Activated CD8-positive, alpha-beta T cell treated with anti-CD3 and anti-CD28 coated beads for 36 hours (primary cell): ENCODE measurements around the gene DUSP21. TPM values are rescaled to one million over a fixed set of nuclear protein-coding genes. Genes with fewer than 3 reads are reported as not detected.

ENCODE experiments used
- ATAC-seq: fragments of 200-7000 bp; cut with Tn5 transposase; one replicate; pipeline ENCODE4 v1.10.0; 2021; ENCODE audit warnings: mild to moderate bottlenecking, moderate library complexity
- CTCF ChIA-PET: fragments of 350-600 bp; sonication (Branson Sonifier 250); formaldehyde crosslinking; loops from one replicate; lab custom pipeline; 2021; ENCODE audit warnings: antibody characterized with exemption; lab: Charles Lee
- POLR2A ChIA-PET: fragments of 350-600 bp; sonication (Branson Sonifier 250); formaldehyde crosslinking; loops from one replicate; lab custom pipeline; 2021; ENCODE audit warnings: antibody characterized with exemption; lab: Charles Lee
- DNase-seq: peaks from one replicate; pipeline ENCODE4 v3.0.0-alpha.2; 2020
- H3K27ac Mint-ChIP-seq: one replicate; pipeline ENCODE4 v1.8.0; 2021; ENCODE audit warnings: mild to moderate bottlenecking, mixed read lengths
- H3K27me3 Mint-ChIP-seq: one replicate; pipeline ENCODE4 v1.8.0; 2021; ENCODE audit warnings: mixed read lengths
- H3K36me3 Mint-ChIP-seq: one replicate; pipeline ENCODE4 v1.8.0; 2021; ENCODE audit warnings: low read depth, mixed read lengths
- H3K4me1 Mint-ChIP-seq: one replicate; pipeline ENCODE4 v1.8.0; 2021; ENCODE audit warnings: low read depth, mixed read lengths
- H3K4me3 Mint-ChIP-seq: one replicate; pipeline ENCODE4 v1.8.0; 2021; ENCODE audit warnings: mild to moderate bottlenecking, moderate library complexity, mixed read lengths
- H3K9me3 Mint-ChIP-seq: one replicate; pipeline ENCODE4 v1.8.0; 2021; ENCODE audit warnings: mixed read lengths
- intact Hi-C: fragments of 100-400 bp; cut with micrococcal nuclease; formaldehyde crosslinking; loops from one replicate; pipeline ENCODE4 v1.10.0; 2022
- total RNA-seq, 2 experiments: library from RNA; stranded (reverse); gene quantifications; one replicate each; pipeline ENCODE4 v1.2.3, GENCODE V29; 2021
- TF ChIP-seq, protein P1 (sequence below): fragments of 200-600 bp; IDR thresholded peaks from one replicate; pipeline ENCODE4 v1.8.0; 2022; ENCODE audit warnings: antibody characterized with exemption, mild to moderate bottlenecking

The DUSP21 gene
- not detected for total RNA-seq

DNA sequence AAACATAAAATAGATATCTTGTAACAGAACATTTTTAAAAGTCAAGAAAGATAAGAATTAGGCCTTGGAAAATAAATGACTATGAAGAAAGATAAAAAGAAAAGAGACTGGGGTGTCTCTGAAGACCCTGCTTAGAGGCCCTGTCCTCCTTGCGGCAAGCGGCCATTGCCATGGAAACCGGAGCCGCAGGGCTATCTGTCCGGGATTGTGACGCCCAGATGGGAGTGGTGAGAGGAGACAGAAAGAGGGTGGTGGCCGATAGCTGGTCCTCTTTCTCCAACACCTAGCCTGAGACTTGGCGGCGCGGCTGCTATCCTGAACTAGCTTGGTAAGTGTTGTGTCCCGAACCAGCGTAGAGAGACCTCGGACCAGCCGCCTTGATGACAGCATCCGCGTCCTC is at the start of gene DUSP21:
TSS of gene DUSP21 (plus strand) at position 269 of the 400 bp plus-strand sequence. CDS start at position 381, 112 bp downstream.
- CTCF ChIA-PET: no interaction called here
- no peaks in the 10 kb centered on the region for H3K36me3 Mint-ChIP-seq

GRCh38 chrX:44795945-44796450 is 47.8 kb upstream of the DUSP21 start:
- Mint-ChIP-seq H3K4me1 (no peaks in the 10 kb centered on the region), H3K4me3 (no peak overlapping the region), H3K36me3 (no peaks in the 10 kb centered on the region), H3K27ac (no peak overlapping the region), H3K27me3 (no peaks in the 10 kb centered on the region), H3K9me3 (no peaks in the 10 kb centered on the region)
- DNase-seq: no peak
- POLR2A ChIA-PET: no interaction called here
- TF ChIP-seq, protein P1, sequence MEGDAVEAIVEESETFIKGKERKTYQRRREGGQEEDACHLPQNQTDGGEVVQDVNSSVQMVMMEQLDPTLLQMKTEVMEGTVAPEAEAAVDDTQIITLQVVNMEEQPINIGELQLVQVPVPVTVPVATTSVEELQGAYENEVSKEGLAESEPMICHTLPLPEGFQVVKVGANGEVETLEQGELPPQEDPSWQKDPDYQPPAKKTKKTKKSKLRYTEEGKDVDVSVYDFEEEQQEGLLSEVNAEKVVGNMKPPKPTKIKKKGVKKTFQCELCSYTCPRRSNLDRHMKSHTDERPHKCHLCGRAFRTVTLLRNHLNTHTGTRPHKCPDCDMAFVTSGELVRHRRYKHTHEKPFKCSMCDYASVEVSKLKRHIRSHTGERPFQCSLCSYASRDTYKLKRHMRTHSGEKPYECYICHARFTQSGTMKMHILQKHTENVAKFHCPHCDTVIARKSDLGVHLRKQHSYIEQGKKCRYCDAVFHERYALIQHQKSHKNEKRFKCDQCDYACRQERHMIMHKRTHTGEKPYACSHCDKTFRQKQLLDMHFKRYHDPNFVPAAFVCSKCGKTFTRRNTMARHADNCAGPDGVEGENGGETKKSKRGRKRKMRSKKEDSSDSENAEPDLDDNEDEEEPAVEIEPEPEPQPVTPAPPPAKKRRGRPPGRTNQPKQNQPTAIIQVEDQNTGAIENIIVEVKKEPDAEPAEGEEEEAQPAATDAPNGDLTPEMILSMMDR: no peak
- CTCF ChIA-PET: no interaction called here
- ATAC-seq: no peak
- intact Hi-C loops: no loop called here

More for the DNA sequence above, at the start of gene DUSP21:
- no peak within 1 kb of the TSS for H3K4me3 Mint-ChIP-seq
- DNase-seq (no peak), ATAC-seq (no peak)
- intact Hi-C loops: no loop called here
- H3K9me3 Mint-ChIP-seq: no peaks in the 10 kb centered on the region
- no peak within 1 kb of the TSS for H3K27ac Mint-ChIP-seq
- H3K4me1 Mint-ChIP-seq: no peaks in the 10 kb centered on the region
- TF ChIP-seq, protein P1: no peak
- POLR2A ChIA-PET: no interaction called here
- H3K27me3 Mint-ChIP-seq: no peaks in the 10 kb centered on the region

GRCh38 chrX:44802613-44803012 is 41.2 kb upstream of the DUSP21 start:
- TF ChIP-seq, protein P1: no peak
- H3K27ac Mint-ChIP-seq: no peak overlapping the region
- H3K36me3 Mint-ChIP-seq: no peaks in the 10 kb centered on the region
- H3K4me3 Mint-ChIP-seq: no peak overlapping the region
- no peak for ATAC-seq
- ChIA-PET CTCF (no interaction called here), POLR2A (no interaction called here)
- H3K27me3 Mint-ChIP-seq: no peaks in the 10 kb centered on the region
- DNase-seq: no peak
- H3K4me1 Mint-ChIP-seq: no peaks in the 10 kb centered on the region
- H3K9me3 Mint-ChIP-seq: no peaks in the 10 kb centered on the region
- intact Hi-C loops: no loop called here

DNA sequence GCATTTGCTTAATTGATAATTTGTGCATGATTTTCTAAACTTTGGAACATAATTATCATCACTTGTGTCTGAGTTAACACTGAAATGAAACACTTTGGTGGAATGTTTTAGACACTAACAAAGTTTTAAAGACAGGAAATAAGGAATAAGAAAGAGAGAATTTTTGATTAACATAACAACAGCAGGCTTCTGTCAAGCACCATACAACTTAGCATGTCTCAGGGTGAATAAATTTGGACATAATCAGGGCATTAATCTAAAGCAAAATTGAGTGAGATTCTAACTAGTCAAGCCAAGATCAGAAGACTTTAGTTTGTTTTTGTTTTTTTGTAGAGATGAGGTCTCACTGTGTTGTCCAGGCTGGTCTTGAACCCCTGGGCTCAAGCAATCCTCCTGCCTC is 28.1 kb upstream of the DUSP21 start:
- ATAC-seq (no peak), DNase-seq (no peak)
- ChIA-PET CTCF (no interaction called here), POLR2A (no interaction called here)
- Mint-ChIP-seq H3K4me3 (no peak overlapping the region), H3K27me3 (no peaks in the 10 kb centered on the region), H3K9me3 (no peaks in the 10 kb centered on the region), H3K4me1 (no peaks in the 10 kb centered on the region), H3K36me3 (no peaks in the 10 kb centered on the region), H3K27ac (no peak overlapping the region)
- TF ChIP-seq, protein P1: no peak
- intact Hi-C loops: no loop called here

DNA sequence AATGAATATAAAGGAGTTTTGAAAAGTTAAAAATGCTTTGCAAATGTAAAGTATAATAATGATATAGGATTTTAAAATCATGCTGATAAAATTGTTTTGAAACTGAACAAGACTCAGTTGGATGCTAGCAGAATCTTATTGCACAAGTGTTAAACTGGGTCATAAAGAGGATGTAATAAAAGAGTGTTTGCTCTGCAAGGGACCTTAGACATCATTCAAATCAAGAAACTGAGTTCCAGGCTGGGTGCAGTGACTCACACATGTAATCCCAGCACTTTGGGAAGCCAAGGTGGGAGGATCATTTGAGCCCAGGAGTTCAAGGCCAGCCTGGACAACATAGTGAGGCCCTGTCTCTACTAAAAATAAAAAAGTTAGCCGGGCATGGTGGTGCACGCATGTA is 27.5 kb upstream of the DUSP21 start:
- no peaks in the 10 kb centered on the region for H3K4me1 Mint-ChIP-seq
- H3K27ac Mint-ChIP-seq: no peak overlapping the region
- H3K4me3 Mint-ChIP-seq: no peak overlapping the region
- DNase-seq (no peak), ATAC-seq (no peak)
- ChIA-PET POLR2A (interaction anchor here (0.6 kb wide), 1 partner anchor 339 kb away, joined by 3 read pairs; no protein-coding TSS in a partner anchor), CTCF (no interaction called here)
- no peaks in the 10 kb centered on the region for H3K9me3 Mint-ChIP-seq
- TF ChIP-seq, protein P1: no peak
- no peaks in the 10 kb centered on the region for H3K27me3 Mint-ChIP-seq
- intact Hi-C loops: no loop called here
- no peaks in the 10 kb centered on the region for H3K36me3 Mint-ChIP-seq
